Neural cell (in vitro differentiated cells): ENCODE data around the gene ZNF687. TPM values are rescaled to one million over a fixed set of nuclear protein-coding genes. Genes with fewer than 3 reads are reported as not detected.

ENCODE experiments used
- H2AFZ ChIP-seq: fragments of 200-600, 300-800 bp; sonication (generic), shearing (Covaris generic); 2 replicates; pipeline ENCODE4 v1.6.0; 2014; ENCODE audit warnings: low read depth, mild to moderate bottlenecking, antibody characterized with exemption, low read length, moderate library complexity
- H3F3A ChIP-seq: fragments of 200-600 bp; shearing (Covaris generic); 2 replicates; pipeline ENCODE4 v1.6.1; 2016; ENCODE audit warnings: mild to moderate bottlenecking, moderate library complexity, mixed read lengths, antibody characterized with exemption, low read length; ENCODE audit not compliant: insufficient read depth, poor library complexity, severe bottlenecking
- H3K27ac ChIP-seq: fragments of 200-600, 300-800 bp; sonication (generic), shearing (Covaris generic); 2 replicates; pipeline ENCODE4 v1.5.1; 2014; ENCODE audit warnings: mild to moderate bottlenecking, low read length, moderate library complexity
- H3K27me3 ChIP-seq: fragments of 300-800, 200-600 bp; sonication (generic), shearing (Covaris generic); 2 replicates; pipeline ENCODE4 v1.6.0; 2014; ENCODE audit warnings: mild to moderate bottlenecking, low read depth, low read length, moderate library complexity; ENCODE audit not compliant: insufficient read depth
- H3K36me3 ChIP-seq: fragments of 300-800, 200-600 bp; sonication (generic), shearing (Covaris generic); 2 replicates; pipeline ENCODE4 v1.5.1; 2014; ENCODE audit warnings: mild to moderate bottlenecking, antibody characterized with exemption, low read length, moderate library complexity; ENCODE audit not compliant: insufficient read depth
- H3K4me2 ChIP-seq: fragments of 300-800, 200-600 bp; sonication (generic), shearing (Covaris generic); 2 replicates; pipeline ENCODE4 v1.6.0; 2014; ENCODE audit warnings: mild to moderate bottlenecking, low read length
- H3K4me3 ChIP-seq: fragments of 300-800, 200-600 bp; sonication (generic), shearing (Covaris generic); 2 replicates; pipeline ENCODE4 v1.5.1; 2014; ENCODE audit warnings: mild to moderate bottlenecking, low read length, moderate library complexity
- H3K79me2 ChIP-seq: fragments of 200-600 bp; shearing (Covaris generic); replicated peaks from 2 replicates; pipeline ENCODE4 v1.6.0; 2014; ENCODE audit warnings: mild to moderate bottlenecking, low read length, moderate library complexity; ENCODE audit not compliant: insufficient read depth
- H3K9ac ChIP-seq: fragments of 300-800, 200-600 bp; sonication (generic), shearing (Covaris generic); 2 replicates; pipeline ENCODE4 v1.6.1; 2016; ENCODE audit warnings: mild to moderate bottlenecking, low read length, mixed read lengths
- H3K9me2 ChIP-seq: fragments of 200-600 bp; shearing (Covaris generic); 2 replicates; pipeline ENCODE4 v1.6.1; 2016; ENCODE audit warnings: mild to moderate bottlenecking, low read length, mixed read lengths; ENCODE audit not compliant: insufficient read depth
- H3K9me3 ChIP-seq: fragments of 200-600, 300-800 bp; sonication (generic), shearing (Covaris generic); 2 replicates; pipeline ENCODE4 v1.6.1; 2016; ENCODE audit warnings: mild to moderate bottlenecking, mixed run types, low read length, moderate library complexity, mixed read lengths
- H4K20me1 ChIP-seq: fragments of 200-600 bp; shearing (Covaris generic); 2 replicates; pipeline ENCODE4 v1.6.1; 2016; ENCODE audit warnings: mild to moderate bottlenecking, mixed run types; ENCODE audit not compliant: insufficient read depth
- EP300 ChIP-seq: fragments of 450-650 bp; conservative IDR thresholded peaks from 2 replicates; pipeline ENCODE4 v1.6.1; 2014; ENCODE audit warnings: antibody characterized with exemption, mild to moderate bottlenecking, moderate library complexity; ENCODE audit not compliant: poor library complexity, severe bottlenecking
- EZH2 ChIP-seq: fragments of 200-600, 300-800 bp; shearing (Covaris generic), sonication (generic); IDR thresholded peaks from 2 replicates; pipeline ENCODE4 v1.6.1; 2014; ENCODE audit warnings: antibody characterized with exemption, low read length, borderline replicate concordance, mild to moderate bottlenecking; ENCODE audit not compliant: insufficient read depth, poor library complexity, severe bottlenecking
- MXI1 ChIP-seq: fragments of 450-650 bp; conservative IDR thresholded peaks from 2 replicates; pipeline ENCODE4 v1.6.1; 2014; ENCODE audit warnings: antibody characterized with exemption, mild to moderate bottlenecking; ENCODE audit not compliant: poor library complexity, severe bottlenecking
- POLR2AphosphoS5 ChIP-seq: IDR thresholded peaks from 2 replicates; pipeline ENCODE4 v1.6.1; 2012
- RAD21 ChIP-seq: fragments of 450-650 bp; conservative IDR thresholded peaks from 2 replicates; pipeline ENCODE4 v1.6.1; 2014; ENCODE audit warnings: antibody characterized with exemption, mild to moderate bottlenecking, moderate library complexity
- SMC3 ChIP-seq: fragments of 450-650 bp; conservative IDR thresholded peaks from 2 replicates; pipeline ENCODE4 v1.6.1; 2014; ENCODE audit warnings: antibody characterized with exemption, mild to moderate bottlenecking, moderate library complexity; ENCODE audit not compliant: poor library complexity
- TAF1 ChIP-seq: IDR thresholded peaks from 2 replicates; pipeline ENCODE4 v1.6.1; 2012; ENCODE audit warnings: low read depth
- polyA plus RNA-seq: library from polyadenylated mRNA; depleted of rRNA; stranded (reverse); fragments of >200 nt; gene quantifications from 2 replicates; pipeline ENCODE4 v1.2.3, GENCODE V29; 2014
- TF ChIP-seq, protein P1 (sequence below): IDR thresholded peaks from 2 replicates; pipeline ENCODE4 v1.6.1; 2012; ENCODE audit warnings: borderline replicate concordance
- TF ChIP-seq, protein P2 (sequence below): fragments of 450-650 bp; IDR thresholded peaks from 2 replicates; pipeline ENCODE4 v1.5.1; 2014; ENCODE audit warnings: antibody characterized with exemption, mild to moderate bottlenecking, moderate library complexity; ENCODE audit not compliant: poor library complexity, severe bottlenecking

ZNF687 gene
- polyA plus RNA-seq, 1 donor from 2014 or later: 6.9 TPM

DNA sequence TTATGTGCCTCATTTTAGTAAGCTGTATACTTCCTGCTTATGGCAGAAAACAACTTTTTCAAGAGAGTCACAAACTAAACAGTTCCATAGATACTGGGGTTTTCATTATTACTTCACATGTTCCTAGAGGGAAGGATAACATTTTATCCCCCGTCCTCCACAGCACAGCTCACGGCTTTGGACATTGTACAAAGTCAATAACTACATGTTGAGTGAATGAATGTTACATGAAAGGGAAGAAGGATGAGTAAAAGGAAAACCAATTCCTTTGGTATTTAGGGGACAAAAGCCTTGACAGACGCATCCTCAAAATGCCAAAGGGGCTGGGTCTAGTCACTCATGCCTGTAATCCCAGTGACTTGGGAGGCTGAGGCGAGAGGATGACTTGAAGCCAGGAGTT, 30.3 kb downstream of the ZNF687 start:
- H3K79me2 ChIP-seq: no peaks in the 10 kb centered on the region
- H3K4me3 ChIP-seq: no peak overlapping the region
- H4K20me1 ChIP-seq: no peaks in the 10 kb centered on the region
- H3K27ac ChIP-seq: no peak overlapping the region
- no peak overlapping the region for H3K9ac ChIP-seq
- no peaks in the 10 kb centered on the region for H3K9me3 ChIP-seq
- no peaks in the 10 kb centered on the region for H3K36me3 ChIP-seq
- H2AFZ ChIP-seq: no peak overlapping the region
- TF ChIP-seq POLR2AphosphoS5 (no peak), MXI1 (no peak), RAD21 (no peak), TAF1 (no peak), SMC3 (no peak), EP300 (no peak), EZH2 (no peak)
- TF ChIP-seq, protein P1, sequence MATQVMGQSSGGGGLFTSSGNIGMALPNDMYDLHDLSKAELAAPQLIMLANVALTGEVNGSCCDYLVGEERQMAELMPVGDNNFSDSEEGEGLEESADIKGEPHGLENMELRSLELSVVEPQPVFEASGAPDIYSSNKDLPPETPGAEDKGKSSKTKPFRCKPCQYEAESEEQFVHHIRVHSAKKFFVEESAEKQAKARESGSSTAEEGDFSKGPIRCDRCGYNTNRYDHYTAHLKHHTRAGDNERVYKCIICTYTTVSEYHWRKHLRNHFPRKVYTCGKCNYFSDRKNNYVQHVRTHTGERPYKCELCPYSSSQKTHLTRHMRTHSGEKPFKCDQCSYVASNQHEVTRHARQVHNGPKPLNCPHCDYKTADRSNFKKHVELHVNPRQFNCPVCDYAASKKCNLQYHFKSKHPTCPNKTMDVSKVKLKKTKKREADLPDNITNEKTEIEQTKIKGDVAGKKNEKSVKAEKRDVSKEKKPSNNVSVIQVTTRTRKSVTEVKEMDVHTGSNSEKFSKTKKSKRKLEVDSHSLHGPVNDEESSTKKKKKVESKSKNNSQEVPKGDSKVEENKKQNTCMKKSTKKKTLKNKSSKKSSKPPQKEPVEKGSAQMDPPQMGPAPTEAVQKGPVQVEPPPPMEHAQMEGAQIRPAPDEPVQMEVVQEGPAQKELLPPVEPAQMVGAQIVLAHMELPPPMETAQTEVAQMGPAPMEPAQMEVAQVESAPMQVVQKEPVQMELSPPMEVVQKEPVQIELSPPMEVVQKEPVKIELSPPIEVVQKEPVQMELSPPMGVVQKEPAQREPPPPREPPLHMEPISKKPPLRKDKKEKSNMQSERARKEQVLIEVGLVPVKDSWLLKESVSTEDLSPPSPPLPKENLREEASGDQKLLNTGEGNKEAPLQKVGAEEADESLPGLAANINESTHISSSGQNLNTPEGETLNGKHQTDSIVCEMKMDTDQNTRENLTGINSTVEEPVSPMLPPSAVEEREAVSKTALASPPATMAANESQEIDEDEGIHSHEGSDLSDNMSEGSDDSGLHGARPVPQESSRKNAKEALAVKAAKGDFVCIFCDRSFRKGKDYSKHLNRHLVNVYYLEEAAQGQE: no peak
- TF ChIP-seq, protein P2, sequence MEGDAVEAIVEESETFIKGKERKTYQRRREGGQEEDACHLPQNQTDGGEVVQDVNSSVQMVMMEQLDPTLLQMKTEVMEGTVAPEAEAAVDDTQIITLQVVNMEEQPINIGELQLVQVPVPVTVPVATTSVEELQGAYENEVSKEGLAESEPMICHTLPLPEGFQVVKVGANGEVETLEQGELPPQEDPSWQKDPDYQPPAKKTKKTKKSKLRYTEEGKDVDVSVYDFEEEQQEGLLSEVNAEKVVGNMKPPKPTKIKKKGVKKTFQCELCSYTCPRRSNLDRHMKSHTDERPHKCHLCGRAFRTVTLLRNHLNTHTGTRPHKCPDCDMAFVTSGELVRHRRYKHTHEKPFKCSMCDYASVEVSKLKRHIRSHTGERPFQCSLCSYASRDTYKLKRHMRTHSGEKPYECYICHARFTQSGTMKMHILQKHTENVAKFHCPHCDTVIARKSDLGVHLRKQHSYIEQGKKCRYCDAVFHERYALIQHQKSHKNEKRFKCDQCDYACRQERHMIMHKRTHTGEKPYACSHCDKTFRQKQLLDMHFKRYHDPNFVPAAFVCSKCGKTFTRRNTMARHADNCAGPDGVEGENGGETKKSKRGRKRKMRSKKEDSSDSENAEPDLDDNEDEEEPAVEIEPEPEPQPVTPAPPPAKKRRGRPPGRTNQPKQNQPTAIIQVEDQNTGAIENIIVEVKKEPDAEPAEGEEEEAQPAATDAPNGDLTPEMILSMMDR: no peak
- H3K9me2 ChIP-seq: no peaks in the 10 kb centered on the region
- H3F3A ChIP-seq: no peaks in the 10 kb centered on the region
- no peak overlapping the region for H3K4me2 ChIP-seq
- no peaks in the 10 kb centered on the region for H3K27me3 ChIP-seq

DNA sequence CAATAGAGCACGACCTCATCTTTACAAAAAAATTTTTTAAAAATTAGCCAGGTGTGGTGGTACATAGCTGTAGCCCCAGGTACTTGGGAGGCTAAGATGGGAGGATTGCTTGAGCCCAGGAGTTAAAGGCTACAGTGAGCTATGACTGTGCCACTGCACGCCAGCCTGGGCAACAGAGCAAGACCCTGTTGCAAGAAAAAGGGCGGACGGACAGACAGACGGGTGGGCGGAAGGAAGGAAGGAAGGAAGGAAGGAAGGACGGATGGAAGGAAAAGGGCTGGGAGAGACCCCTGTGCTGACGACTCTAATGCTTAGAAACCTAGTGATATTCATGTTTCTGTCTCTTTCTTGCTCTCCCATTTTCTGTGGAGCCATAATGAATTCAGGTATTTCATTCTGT, 30.7 kb downstream of the ZNF687 start:
- Histone ChIP-seq H3K36me3 (no peaks in the 10 kb centered on the region), H3K9ac (no peak overlapping the region), H3F3A (no peaks in the 10 kb centered on the region), H3K4me2 (no peak overlapping the region), H3K27me3 (no peaks in the 10 kb centered on the region), H3K79me2 (no peaks in the 10 kb centered on the region), H4K20me1 (no peaks in the 10 kb centered on the region), H3K9me2 (no peaks in the 10 kb centered on the region), H3K4me3 (no peak overlapping the region), H3K9me3 (no peaks in the 10 kb centered on the region), H2AFZ (no peak overlapping the region), H3K27ac (no peak overlapping the region)
- TF ChIP-seq RAD21 (no peak), EZH2 (no peak), MXI1 (no peak), SMC3 (no peak), EP300 (no peak), TAF1 (no peak), POLR2AphosphoS5 (no peak)
- TF ChIP-seq, protein P1: no peak
- TF ChIP-seq, protein P2: no peak
